Caco-2 (cell line): Measurements from ENCODE around the gene NRXN3. TPM values are rescaled to one million over a fixed set of nuclear protein-coding genes. Genes with fewer than 3 reads are reported as not detected.

Experiments
- BruUV-seq: library from RNA; stranded (reverse); fragments of 400-500 nt; replicated peaks from 2 replicates; lab custom pipeline; 2021; lab: Mats Ljungman, UMichigan
- CTCF ChIA-PET: fragments of 300-600 bp; sonication (Branson Sonifier 250); formaldehyde crosslinking; loops from one replicate; lab custom pipeline; 2022; ENCODE audit warnings: antibody characterized with exemption; lab: Charles Lee
- POLR2A ChIA-PET: fragments of 300-600 bp; sonication (Branson Sonifier 250); formaldehyde crosslinking; loops from one replicate; lab custom pipeline; 2022; ENCODE audit warnings: antibody characterized with exemption; lab: Charles Lee
- DNase-seq, 2 experiments: peaks; one replicate each; pipeline versions ENCODE4 v3.0.0 to v3.0.0-alpha.2; 2020 to 2022
- H3K27me3 ChIP-seq: replicated peaks from 2 replicates; pipeline ENCODE4 v1.6.0; 2011; ENCODE audit warnings: low read length; ENCODE audit not compliant: control insufficient read depth, insufficient read depth
- H3K36me3 ChIP-seq: 2 replicates; pipeline ENCODE4 v1.5.1; 2011; ENCODE audit warnings: low read length; ENCODE audit not compliant: control insufficient read depth, insufficient read depth
- H3K4me1 ChIP-seq: fragments of 250-450 bp; sonication (Bioruptor Pico); 2 replicates; pipeline ENCODE4 v1.5.1; 2020; ENCODE audit warnings: mild to moderate bottlenecking
- H3K4me3 ChIP-seq: 2 replicates; pipeline ENCODE4 v1.5.1; 2011; ENCODE audit warnings: low read depth, mild to moderate bottlenecking, control low read depth, low read length
- H3K9me3 ChIP-seq: fragments of 250-450 bp; sonication (Bioruptor Pico); 2 replicates; pipeline ENCODE4 v1.5.1; 2020; ENCODE audit warnings: mild to moderate bottlenecking, moderate library complexity
- H3K27ac Mint-ChIP-seq: one replicate; pipeline ENCODE4 v1.8.0; 2022; ENCODE audit warnings: mixed read lengths; ENCODE audit not compliant: unreplicated experiment
- H3K27me3 Mint-ChIP-seq: one replicate; pipeline ENCODE4 v1.8.0; 2022; ENCODE audit warnings: mixed read lengths; ENCODE audit not compliant: insufficient read depth, unreplicated experiment
- H3K36me3 Mint-ChIP-seq: one replicate; pipeline ENCODE4 v1.8.0; 2022; ENCODE audit warnings: mild to moderate bottlenecking, mixed read lengths; ENCODE audit not compliant: insufficient read depth, unreplicated experiment
- H3K4me1 Mint-ChIP-seq: one replicate; pipeline ENCODE4 v1.8.0; 2022; ENCODE audit warnings: low read depth, mixed read lengths; ENCODE audit not compliant: unreplicated experiment
- H3K4me3 Mint-ChIP-seq: one replicate; pipeline ENCODE4 v1.8.0; 2022; ENCODE audit warnings: mild to moderate bottlenecking, moderate library complexity, mixed read lengths; ENCODE audit not compliant: unreplicated experiment
- H3K9me3 Mint-ChIP-seq: one replicate; pipeline ENCODE4 v1.8.0; 2022; ENCODE audit warnings: mixed read lengths; ENCODE audit not compliant: unreplicated experiment
- intact Hi-C: fragments of 100-400 bp; cut with micrococcal nuclease; formaldehyde crosslinking; loops from one replicate; pipeline ENCODE4 v1.10.0; 2022; ENCODE audit not compliant: unreplicated experiment
- total RNA-seq: library from RNA; stranded (reverse); gene quantifications from 2 replicates; pipeline ENCODE4 v1.2.3, GENCODE V29; 2022
- TF ChIP-seq, protein P1 (sequence below), 2 experiments: fragments of 200-600 bp in 1 of 2; IDR thresholded peaks; 1 replicate in 1 of 2; 2 replicates in 1 of 2; pipeline versions ENCODE4 v1.5.1 to v1.8.0; 2011 to 2022; ENCODE audit warnings: antibody characterized with exemption in 1 of 2, control low read depth in 1 of 2, inconsistent platforms in 1 of 2, low read depth in 1 of 2, low read length in 1 of 2, mild to moderate bottlenecking in 1 of 2, moderate library complexity in 1 of 2; ENCODE audit not compliant: insufficient read depth in 1 of 2, severe bottlenecking in 1 of 2, unreplicated experiment in 1 of 2

Gene NRXN3
- total RNA-seq, 1 experiment from 2014 or later = 12.4 TPM

DNA sequence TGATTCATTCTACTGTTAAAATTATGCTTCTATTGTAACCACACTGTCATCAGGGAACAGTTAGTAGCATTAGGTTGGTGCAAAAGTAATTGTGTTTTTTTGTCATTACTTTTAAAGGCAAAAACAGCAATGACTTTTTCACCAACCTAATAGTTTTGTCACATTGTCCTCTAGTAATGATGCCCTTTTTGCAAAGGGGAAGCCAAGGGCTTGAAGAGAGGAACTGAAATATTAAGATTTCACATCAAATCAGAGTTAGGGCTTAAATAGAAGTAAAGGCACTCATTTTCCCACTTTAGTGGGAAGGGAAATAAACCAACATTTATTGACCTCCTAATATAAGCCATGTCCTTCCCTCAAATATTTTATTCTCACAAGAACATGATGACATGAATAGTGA lies 273.7 kb downstream of the NRXN3 start:
- Histone ChIP-seq H3K4me3 (no peak overlapping the region), H3K36me3 (no peaks in the 10 kb centered on the region), H3K27me3 (peaks cover 2% of the 10 kb centered on the region), H3K4me1 (no peaks in the 10 kb centered on the region), H3K9me3 (no peaks in the 10 kb centered on the region)
- Mint-ChIP-seq H3K27ac (no peak overlapping the region), H3K27me3 (peaks cover 9% of the 10 kb centered on the region), H3K4me1 (no peaks in the 10 kb centered on the region), H3K9me3 (no peaks in the 10 kb centered on the region), H3K4me3 (no peak overlapping the region), H3K36me3 (no peaks in the 10 kb centered on the region)
- ChIA-PET CTCF (no interaction called here), POLR2A (no interaction called here)
- BruUV-seq = no TSS peak
- TF ChIP-seq, protein P1, sequence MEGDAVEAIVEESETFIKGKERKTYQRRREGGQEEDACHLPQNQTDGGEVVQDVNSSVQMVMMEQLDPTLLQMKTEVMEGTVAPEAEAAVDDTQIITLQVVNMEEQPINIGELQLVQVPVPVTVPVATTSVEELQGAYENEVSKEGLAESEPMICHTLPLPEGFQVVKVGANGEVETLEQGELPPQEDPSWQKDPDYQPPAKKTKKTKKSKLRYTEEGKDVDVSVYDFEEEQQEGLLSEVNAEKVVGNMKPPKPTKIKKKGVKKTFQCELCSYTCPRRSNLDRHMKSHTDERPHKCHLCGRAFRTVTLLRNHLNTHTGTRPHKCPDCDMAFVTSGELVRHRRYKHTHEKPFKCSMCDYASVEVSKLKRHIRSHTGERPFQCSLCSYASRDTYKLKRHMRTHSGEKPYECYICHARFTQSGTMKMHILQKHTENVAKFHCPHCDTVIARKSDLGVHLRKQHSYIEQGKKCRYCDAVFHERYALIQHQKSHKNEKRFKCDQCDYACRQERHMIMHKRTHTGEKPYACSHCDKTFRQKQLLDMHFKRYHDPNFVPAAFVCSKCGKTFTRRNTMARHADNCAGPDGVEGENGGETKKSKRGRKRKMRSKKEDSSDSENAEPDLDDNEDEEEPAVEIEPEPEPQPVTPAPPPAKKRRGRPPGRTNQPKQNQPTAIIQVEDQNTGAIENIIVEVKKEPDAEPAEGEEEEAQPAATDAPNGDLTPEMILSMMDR (IDR thresholded peaks at IDR 0.05; ENCODE audit: insufficient read depth in 1 of 2, low read depth in 1 of 2, low read length in 1 of 2, severe bottlenecking in 1 of 2, unreplicated experiment in 1 of 2) = no peak
- intact Hi-C loops = loop anchor here (10.0 kb wide), 1 partner anchor 391 kb away; no protein-coding TSS in a partner anchor
- no peak for DNase-seq

DNA sequence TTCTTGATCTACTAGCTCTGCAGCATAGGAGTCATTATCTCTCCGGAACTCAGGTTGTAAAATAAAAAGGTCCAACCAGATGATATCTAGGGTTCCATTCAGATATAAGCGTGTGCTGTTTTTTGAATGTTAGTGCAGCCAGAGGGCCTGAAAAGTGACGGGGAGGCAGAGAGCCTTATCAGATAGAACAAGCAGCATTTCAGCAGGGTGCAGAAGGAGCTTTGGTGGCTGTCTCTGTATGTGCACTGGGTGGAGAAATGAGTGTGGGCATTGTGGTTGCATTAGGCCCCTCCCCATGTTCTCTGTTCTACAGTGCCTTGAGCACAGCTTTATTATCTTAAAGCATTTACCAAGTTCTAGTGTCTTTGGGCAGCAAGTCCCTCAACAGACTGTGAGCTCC lies 275.1 kb downstream of the NRXN3 start:
- Mint-ChIP-seq H3K4me1 (no peaks in the 10 kb centered on the region), H3K27me3 (peaks cover 7% of the 10 kb centered on the region), H3K36me3 (no peaks in the 10 kb centered on the region), H3K9me3 (no peaks in the 10 kb centered on the region), H3K4me3 (no peak overlapping the region), H3K27ac (no peak overlapping the region)
- ChIA-PET POLR2A (no interaction called here), CTCF (no interaction called here)
- TF ChIP-seq, protein P1 (IDR thresholded peaks at IDR 0.05; ENCODE audit: insufficient read depth in 1 of 2, low read depth in 1 of 2, low read length in 1 of 2, severe bottlenecking in 1 of 2, unreplicated experiment in 1 of 2) = no peak
- no TSS peak for BruUV-seq
- no peaks in the 10 kb centered on the region for H3K36me3 ChIP-seq
- no peaks in the 10 kb centered on the region for H3K4me1 ChIP-seq
- intact Hi-C loops = loop anchor here (10.0 kb wide), 1 partner anchor 390 kb away; no protein-coding TSS in a partner anchor
- H3K9me3 ChIP-seq = no peaks in the 10 kb centered on the region
- H3K4me3 ChIP-seq = no peak overlapping the region
- peaks cover 2% of the 10 kb centered on the region for H3K27me3 ChIP-seq
- no peak for DNase-seq

DNA sequence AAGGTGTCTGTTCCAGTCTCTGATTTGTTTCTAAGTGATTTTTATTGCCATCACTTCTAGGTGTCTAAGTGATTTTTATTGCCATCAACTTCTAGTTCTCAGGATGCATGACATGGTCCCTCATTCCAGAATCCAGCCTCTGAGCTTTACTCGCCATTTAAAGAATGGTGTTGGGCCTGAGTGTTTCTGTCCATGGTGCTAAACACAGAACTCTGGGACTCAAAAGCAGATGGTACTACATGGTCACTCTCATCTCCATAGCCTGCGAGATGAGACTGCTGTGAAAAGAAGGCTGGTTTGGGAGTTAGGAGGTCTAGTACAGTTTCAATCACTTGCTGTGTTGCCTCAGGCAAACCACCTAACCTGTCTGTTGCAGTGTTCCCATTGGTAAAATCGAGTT lies 276.6 kb downstream of the NRXN3 start:
- H3K36me3 ChIP-seq = no peaks in the 10 kb centered on the region
- no peaks in the 10 kb centered on the region; the same call in 1 of the 2 replicates for H3K27me3 ChIP-seq
- no TSS peak for BruUV-seq
- no peaks in the 10 kb centered on the region for H3K9me3 ChIP-seq
- H3K36me3 Mint-ChIP-seq = no peaks in the 10 kb centered on the region
- no peak overlapping the region for H3K4me3 Mint-ChIP-seq
- CTCF ChIA-PET = interaction anchor here (1.5 kb wide), 1 partner anchor 120 kb away, joined by 4 read pairs; no protein-coding TSS in a partner anchor
- DNase-seq = peak in 1 of 2 experiments; percentile 10
- H3K4me3 ChIP-seq = no peak overlapping the region
- peaks cover 3% of the 10 kb centered on the region for H3K27me3 Mint-ChIP-seq
- TF ChIP-seq, protein P1 (IDR thresholded peaks at IDR 0.05; ENCODE audit: insufficient read depth in 1 of 2, low read depth in 1 of 2, low read length in 1 of 2, severe bottlenecking in 1 of 2, unreplicated experiment in 1 of 2) = no peak
- no peaks in the 10 kb centered on the region for H3K4me1 Mint-ChIP-seq
- H3K27ac Mint-ChIP-seq = no peak overlapping the region
- H3K4me1 ChIP-seq = no peaks in the 10 kb centered on the region
- no peaks in the 10 kb centered on the region for H3K9me3 Mint-ChIP-seq
- POLR2A ChIA-PET = no interaction called here
- intact Hi-C loops = loop anchor here (10.0 kb wide), 1 partner anchor 388 kb away; no protein-coding TSS in a partner anchor
